Measurements from ENCODE around the gene ASRGL1.

ASRGL1 gene

DNA sequence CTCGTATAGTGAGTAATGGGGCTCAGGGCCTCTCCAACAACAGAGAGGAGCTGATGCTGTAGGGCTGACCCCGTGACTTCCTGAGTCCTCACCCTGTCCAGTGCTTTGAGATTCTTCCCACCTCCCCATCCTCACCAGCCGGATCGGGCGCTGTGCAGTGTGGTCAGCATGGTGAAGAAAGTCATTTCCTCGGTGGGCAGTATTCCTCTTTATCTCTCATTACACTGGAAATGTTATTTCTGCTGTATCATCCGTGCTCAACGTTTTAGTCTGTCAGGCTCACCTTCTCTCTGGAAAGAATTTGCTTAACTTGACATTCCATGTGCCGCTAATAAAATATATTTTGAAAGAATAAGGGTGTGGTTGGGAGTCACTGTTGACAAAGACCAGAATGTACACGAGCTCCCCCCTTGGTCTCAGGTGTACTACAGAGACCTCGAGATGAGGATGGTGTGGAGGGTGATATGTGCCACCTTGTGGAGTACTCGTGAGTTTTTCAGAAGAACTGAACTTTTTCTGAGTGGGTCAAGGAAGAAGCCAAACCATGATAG is 55.9 kb downstream of the ASRGL1 start:
- DNase-seq: peak; percentile 71

DNA sequence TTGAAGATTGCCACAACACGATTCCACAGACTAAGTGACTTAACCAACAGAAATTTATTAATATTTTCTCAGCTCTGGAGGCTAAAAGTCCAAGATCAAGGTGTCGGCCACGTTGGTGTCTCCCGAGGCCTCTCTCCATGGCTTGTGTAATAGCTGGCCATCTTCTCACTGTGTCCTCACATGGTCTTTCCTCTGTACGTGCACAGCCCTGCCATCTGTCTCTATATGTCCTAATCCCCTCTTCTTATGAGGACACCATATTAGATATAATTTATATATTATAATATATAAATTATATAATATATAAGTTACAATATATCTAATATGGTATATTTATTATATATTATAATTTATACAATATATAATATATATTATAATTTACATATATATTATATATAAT is 56.5 kb downstream of the ASRGL1 start:
- DNase-seq: no peak

DNA sequence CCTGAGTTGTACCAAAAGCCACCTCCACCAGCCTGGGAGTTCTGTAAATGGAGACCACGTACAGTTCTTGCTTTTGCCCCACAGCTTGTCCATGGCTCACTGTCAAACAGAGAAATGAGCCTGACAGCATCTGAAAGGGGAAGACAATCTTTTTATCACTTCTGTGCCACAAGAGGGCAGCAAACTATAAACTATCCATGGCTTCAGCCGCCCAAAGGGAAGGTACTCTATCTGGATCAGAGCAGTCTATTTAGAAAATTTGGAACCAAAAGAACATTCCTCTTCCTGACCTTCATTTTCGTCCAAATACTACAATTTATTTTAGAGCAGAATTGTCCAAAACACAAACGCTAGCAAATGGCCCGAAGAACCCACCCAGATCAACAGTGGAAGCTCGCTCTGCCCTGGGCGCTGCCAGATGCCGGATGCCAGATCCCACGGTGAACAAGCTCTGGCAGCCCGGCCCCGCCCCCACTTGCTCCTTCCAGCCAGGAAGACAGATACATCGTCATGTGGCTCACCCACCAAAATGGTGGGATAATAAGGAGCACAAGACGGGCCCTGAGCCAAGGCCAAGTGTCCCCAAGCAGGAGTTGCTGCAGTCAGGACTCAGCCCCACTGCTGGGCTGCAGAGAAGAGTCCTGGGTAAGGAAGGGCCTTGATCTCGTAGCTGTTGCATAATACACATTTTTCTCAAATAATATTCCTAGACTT is 57.7 kb downstream of the ASRGL1 start:
- peak; percentile 96 for DNase-seq

DNA sequence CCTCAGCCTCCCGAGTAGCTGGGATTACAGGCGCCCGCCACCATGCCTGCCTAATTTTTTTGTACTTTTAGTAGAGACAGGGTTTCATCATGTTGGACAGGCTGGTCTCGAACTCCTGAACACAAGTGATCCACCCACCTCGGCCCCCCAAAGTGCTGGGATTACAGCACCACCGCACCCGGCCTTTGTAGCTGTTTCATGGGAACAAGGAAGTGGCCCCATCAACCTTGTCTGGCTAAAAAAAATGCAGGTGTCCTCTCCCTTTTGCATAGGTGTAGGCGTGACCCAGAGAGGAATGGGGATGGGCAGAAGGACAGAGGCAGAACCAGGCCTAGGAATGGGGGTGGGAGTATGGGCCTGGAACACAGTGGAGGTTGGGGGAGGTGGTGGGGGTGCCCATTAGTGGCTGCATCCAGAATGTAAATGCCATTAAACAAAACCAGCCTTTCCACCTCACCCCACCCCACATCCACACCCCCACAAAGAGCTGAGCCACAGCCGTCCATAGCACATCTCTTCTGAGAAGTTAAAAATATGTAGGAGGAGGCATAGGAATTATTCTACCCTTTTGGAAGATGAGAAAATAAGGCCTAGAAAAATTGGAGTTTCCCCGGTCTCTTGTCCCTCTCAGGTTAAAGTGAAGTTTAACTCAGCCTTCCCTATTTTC is 58.8 kb downstream of the ASRGL1 start:
- DNase-seq: no peak

DNA sequence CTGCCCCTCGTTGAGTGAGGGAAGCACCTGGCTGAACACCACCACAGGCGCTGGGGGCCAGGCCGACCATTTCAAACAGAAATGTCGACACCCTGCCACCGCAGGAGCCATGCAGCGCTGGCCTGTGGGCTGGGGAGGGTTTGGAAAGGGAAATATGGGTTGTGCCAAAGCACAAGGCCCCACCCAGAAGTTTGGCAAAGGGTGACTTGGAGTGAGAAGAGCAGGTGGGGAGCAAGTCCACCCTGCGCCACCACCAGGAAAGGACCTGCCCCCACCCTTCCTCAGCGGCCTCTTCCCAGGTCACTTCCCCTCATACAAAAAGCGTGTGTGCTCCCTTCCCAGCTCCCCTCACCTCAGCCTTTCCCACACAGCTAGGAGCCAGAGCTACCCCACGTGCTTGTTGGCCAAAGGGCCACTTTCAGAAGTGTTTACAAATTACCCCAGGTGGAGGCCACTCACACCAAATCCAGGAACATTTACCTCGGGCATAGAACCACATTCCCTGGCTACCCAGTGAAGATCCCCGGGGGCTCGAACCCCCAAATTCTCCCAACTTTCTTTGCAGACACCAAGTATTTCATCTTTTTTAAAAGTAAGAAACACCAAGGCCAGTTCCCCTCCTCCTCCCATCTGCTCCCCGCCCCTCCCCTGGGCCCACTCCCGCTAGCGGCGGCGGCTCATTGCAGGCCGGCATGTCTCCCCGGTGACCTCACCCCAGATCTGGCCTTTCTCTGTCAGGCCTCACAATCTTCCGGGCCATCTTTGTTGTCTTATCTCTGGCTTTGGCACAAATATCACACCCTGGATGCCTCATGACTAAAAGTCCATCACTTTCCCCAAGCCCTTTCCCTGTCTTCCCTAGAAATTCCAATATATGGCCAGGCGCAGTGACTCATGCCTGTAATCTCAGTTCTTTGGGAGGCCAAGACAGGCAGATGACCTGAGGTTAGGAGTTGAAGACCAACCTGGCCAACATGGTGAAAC is 61.1 kb downstream of the ASRGL1 start:
- peak; percentile 79 for DNase-seq

DNA sequence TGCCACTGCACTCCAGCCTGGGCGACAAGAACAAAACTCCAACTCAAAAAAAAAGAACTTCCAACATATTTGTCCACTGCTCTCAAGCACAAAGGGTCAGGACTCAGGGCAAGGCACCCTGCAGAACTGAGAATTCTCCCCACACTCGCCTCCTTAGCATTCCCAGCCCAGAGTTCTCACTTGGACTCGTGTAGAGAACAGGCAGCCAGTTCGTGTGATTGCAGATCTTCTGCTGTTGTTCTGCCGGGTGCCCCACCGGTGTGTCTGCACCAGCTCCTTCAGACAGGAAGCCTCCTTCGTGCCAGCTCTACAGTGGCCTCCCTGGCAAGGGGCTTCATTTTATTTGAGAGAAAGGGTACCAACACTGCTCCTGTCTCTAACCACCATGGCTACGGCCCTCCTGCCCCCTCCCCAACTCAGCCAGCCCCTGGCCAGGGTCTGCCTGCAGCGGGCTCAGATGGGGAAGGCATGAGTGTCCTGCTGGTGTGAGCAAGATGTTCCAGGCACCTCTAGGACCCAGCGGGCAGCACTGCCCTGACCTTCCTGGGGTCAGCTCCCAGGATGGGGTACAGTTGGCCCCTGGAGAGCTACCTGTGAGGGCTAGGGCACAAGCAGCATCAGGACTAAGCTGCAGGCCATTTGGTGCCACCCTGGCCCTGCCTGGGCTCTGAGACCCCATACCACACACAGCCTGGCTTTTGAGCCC is 62.1 kb downstream of the ASRGL1 start:
- DNase-seq: peak; percentile 49

DNA sequence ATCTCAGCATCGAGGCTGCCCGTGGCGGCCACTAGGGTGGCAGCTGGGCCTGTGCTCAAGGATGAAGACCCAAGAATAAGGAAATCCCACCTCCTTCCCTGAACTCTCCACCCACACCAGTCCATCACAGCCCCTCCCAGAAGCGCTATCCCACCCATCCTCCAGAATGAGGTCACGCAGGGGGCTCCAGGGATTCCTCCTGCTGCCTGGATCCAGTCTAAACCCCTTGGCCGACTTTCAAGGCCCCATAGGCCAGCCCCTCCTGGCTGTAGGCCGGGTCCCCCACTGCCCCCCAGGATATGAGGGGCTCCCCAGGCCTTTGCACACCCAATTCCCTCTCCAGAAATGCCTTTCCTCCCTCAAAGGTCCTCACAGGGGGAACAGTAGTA is 62.6 kb downstream of the ASRGL1 start:
- no peak for DNase-seq

DNA sequence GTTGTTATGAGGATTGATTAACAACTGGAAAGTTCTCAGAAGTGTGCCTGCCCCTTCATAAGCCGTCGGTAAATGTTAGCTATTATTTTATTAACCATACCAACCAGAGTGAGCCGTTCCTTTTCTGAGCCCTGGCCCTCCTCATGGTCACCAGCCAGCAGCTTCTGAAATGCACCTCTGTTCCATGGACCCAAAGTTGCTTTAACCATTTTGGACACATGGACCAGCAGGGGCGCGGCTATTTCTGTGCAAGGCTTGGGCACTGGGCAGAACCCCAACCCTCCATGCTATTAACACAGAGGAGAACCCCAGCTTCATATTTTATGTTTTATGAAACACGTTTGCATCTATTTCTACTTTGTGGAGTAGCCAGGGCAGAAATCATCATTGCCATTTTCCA is 63.0 kb downstream of the ASRGL1 start:
- DNase-seq: no peak

DNA sequence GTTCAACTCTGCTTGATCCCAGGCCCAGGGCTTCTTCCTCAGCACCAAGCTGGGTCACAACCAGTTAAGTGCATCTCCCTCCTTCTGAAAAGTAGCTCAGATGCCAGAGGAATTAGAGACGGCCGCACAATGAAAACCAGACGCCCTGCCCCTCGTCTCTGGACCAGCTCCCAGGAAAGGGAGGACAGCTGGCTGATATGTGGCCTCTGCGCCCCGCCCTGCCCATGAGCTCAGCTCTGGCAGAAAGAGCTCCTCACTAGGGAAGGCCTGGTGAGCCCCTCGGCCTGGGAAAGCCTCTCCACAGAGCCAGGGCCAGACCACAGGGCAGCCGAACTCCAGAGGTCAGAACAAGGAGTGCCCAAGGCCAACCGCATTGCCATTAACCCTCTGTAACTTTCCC is 63.5 kb downstream of the ASRGL1 start:
- DNase-seq: peak; percentile 71

DNA sequence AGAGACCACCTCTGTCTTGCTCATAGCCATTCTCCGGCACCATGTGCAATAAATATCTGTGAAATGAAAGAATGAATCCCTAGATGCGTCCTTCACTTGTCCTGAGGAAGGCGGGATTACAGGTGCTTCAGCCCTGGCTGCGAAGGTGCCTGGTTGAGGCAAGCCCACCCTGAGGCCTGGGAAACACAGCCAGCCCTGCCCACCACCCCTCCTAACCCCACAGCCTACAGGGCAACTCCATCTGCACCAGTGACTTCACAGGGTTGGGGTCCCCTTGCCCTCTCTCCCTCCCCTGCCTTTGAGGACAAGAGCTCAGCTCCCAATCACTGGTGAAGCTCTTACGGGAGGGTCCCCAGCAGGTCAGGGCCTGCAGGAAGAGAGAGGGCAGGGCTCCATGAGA is 64.1 kb downstream of the ASRGL1 start:
- no peak for DNase-seq

DNA sequence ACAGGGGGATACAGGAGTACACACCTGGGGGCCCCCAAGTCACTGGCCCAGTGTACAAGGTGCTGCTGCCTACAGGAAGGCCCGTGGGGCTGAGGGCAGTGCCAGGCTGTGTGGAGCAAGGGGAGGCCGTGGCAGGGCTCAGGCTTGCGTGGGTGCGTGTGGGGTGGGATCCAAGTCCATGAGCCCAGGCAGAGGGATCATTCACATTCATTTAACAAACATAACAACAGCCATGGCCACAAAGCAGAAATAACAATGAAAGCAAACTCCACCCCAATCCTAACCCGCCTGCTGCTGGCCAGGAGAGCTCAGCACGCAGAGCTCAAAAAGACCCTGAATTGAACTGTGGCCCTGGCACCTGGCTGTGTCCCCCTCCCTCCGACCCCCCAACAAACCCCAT is 64.6 kb downstream of the ASRGL1 start:
- DNase-seq: no peak

DNA sequence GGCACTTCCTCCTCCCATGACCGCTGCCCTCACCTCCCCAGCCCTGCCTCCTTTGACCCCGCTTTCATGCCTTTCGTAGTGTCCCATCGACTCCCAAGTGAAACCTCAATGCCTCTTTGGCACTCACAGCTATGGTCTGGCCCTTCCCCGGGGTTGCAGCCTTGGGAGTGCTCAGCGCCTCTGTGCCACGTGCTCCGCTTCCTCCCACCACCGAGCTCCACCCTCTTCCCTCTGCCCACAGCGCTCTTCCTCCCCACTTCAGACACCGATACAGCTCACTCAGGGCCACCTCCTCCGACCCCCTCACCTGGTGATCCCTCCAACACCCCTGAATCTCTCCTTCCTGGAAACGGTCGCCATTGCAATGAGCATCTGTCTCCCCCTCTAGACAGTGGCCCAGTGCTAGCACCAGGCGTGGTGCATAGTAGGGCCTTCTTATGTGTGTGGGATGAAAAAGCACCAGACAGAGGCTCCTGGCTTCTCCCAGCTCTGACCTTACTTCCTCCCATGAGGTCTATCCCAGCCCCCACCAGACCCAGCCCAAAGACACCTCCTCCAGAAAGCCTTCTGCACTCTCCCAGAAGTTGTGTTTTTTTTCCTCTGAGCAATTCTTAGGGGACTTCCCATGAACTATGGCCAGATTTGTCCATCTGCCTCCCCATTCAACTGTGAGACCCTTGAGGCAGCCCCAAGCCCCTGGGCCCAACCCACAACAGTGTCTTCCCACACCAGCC is 65.1 kb downstream of the ASRGL1 start:
- DNase-seq: peak; percentile 79

DNA sequence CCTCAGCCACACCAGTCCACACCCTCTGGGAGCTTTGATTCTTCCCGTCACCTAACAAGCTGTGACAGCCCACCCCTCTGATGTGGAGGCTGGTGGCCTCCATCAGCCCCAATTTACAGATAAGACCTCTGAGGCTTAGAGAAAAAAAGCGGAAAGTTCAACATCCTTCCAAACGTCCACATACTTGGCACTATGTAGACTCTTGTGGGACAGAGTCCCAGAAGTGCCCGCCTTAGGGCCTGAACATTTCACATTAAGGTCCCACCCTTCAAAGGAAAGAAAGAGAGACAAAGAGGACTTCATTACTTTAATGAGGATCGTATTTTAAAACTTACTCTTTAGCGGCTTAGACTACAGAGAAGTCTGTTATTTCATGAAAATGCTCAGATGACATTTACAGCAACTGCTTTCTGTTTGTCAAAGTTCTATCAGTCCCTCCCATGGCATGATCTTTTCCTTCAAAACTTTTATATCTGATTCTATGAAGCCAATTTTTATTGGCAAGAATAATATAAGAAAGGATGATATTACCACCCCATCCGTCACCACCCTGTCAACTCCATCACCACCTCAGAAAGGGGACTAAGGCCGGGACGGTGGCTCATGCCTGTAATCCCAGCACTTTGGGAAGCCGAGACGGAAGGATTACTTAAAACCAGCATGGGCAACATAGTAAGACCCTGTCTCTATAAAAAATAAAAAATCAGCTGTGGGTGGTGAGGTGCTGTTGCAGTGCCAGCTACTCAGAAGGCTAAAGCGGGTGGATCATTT is 65.9 kb downstream of the ASRGL1 start:
- DNase-seq: no peak

DNA sequence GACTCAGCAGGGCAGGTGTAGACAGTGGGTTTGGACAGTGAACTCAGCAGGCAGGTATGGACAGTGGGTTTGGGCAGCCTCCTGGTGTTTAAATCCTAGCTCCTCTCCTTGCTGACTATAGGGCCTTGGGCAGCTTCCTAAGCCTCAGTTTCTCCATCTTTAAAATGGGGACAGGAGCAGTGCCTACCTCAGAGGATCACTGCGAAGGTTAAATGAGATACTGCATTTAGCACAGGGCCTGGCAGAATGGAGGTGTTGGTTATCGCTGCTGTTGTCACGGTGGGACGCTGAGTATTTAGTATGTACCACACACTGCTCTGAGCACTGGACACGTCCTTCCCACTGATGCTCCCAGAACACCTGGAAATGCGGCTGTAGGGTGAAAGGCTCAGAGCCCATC is 67.2 kb downstream of the ASRGL1 start:
- no peak for DNase-seq

DNA sequence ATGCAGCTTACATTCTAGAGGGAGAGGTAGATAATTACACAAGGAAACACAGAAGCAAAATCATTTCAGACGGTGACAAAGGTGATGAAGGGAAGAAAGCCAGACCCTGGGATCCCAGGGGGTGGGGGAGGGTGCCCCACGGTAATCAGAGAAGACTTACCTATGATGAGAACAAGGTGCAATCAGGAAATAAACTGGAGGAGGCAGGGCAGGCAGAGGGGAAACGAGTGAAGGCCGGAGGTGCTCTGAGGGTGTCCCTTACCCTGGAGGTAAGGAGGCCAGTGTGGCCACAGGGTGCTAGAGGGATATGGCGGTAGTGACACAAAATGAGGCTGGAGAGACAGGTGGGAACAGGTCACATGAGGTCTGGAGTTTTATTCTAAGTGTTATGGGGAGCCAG is 67.7 kb downstream of the ASRGL1 start:
- no peak for DNase-seq

DNA sequence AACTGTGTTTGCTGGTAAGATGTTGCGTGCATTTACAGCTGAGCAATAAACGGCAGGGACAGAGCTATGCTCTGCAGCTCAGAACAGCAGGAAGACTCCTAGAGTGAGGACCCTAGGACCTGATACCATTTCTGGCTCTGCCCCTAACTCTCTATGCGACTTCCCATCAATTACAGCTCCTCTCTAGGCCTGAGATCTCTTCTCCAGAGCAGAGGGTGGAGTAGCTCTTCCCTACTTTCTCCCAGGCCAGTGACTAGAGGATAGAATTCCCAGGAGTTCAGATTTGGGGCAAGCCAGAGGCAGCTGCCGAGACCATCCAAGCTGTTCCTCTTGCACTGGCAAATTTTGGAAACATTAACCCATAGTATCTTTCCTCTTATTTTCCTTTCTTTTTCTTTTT is 68.8 kb downstream of the ASRGL1 start:
- DNase-seq: no peak

DNA sequence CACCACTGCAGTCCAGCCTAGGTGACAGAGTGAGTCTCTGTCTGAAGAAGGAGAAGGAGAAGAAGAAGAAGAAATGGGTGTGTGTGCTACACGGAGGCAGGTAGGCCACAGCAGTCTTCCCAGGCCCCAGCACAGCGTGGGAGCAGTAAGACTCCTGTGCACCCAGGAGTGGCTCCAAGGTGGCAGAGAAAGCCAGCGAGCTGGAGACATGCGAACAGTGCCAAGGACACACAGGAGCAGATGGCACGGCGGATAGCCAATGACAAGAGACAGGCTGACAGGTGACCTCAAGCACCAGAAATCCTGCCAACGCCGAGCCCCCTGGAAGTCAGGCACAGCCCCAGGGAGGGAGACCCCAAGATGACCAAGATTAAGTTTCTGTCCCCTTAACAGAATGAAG is 72.6 kb downstream of the ASRGL1 start:
- no peak for DNase-seq

DNA sequence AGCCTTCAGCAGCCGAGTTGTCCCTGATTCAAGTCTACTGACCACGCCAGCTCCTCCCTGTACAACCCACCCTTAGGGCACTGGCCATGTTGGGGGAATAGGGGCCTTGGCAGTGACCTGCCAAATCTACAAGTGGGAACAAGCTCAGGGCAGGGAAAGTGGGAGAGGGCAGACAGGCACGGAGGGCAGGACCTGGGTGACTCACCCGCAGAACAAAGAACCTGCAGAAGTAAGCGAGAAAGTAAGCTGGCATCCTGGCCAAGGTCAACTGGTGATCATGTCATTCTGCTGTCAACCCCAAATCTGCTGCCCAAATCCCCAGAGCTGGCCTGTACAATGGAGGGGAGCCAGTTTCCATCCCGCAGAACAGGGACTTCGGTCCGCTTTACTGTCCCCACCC is 73.7 kb downstream of the ASRGL1 start:
- no peak for DNase-seq

DNA sequence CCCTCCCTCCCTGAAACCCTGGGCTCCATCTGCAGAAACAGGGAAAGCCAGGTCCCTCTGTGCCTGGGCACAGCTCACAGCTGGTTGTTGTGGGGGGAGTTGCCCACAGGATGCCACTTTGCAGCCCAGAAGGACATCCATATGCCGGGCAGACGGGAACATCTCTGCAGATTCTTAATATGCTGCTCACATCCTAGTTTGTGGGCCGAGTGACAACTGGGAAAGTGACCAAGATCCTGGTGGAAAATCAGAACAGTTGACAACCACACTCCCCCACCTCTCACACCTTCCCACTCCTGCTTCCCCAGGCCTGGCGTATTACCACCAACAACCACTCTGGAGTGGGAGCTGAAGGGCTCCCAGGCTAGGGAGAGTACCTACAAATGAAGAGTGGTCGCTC is 74.3 kb downstream of the ASRGL1 start:
- DNase-seq: no peak

DNA sequence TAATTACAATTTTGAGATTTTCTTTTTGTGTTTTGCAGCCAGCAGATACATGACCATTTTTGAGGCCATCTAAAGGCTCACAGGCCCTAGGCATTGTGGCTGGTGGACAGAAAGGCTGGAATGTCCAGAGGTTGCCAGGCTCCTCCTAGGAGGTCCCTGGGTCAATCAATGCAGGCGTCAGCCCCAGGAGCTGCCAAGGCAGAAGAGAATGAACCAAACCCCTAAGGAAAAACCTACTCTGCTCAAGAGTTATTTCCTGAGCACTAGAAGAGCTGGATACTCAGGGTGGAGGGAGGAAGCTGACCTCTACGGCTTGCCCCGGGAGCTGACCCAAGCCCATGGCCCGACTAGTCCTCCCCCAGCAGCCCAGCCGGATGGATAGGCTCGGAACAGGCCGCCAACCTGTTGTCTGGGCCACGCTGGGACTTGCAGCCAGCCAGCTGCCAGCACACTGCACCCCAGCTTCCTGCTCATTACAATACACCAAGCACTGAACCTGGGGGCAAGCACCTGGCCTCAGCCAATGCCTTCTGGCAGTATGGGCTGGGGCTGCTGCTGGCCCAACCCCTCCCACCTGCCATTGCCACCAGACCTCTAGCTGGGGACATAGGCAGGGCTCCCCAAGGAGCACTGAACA is 75.9 kb downstream of the ASRGL1 start:
- DNase-seq: no peak

DNA sequence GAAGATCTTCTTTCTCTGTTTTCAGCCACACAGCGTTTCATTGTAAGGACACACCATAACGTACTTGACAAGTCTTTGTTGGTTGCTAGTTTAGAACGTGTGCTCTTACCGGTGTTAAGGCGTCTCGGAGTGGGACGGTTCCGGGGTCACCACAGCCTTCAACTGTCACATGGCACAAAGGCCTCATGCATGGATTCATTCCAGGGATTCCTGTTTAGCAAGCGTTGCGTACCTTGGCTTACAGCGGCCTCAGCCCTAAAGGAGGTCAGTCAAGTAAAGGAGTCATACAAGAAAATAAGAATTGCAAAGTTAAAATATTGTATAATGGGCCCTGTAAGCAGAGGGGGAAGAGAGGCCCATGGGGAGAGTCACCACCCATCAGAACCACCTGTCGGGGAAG is 79.3 kb downstream of the ASRGL1 start:
- DNase-seq: no peak

All from hematopoietic multipotent progenitor cell treated with erythropoietin and hydrocortisone succinate and interleukin-3 and kit ligand, for 6 days (in vitro differentiated cells).